Dendritic cell treated with granulocyte-macrophage colony-stimulating factor and Interleukin-4, amounts not matched to agents 40 ng/mL and 50 ng/mL, for 4 days (primary cell): ENCODE data around the gene PMEL.
A peak's percentile ranks its signal among the peaks of the same experiment; 100 is the strongest.

ENCODE experiments used
- H3K27ac Mint-ChIP-seq: one replicate; pipeline ENCODE4 v1.8.0; 2022; ENCODE audit warnings: mild to moderate bottlenecking, mixed read lengths
- H3K27me3 Mint-ChIP-seq: one replicate; pipeline ENCODE4 v1.8.0; 2022; ENCODE audit warnings: mild to moderate bottlenecking, mixed read lengths
- H3K36me3 Mint-ChIP-seq: one replicate; pipeline ENCODE4 v1.8.0; 2022; ENCODE audit warnings: low read depth, mixed read lengths
- H3K4me1 Mint-ChIP-seq: one replicate; pipeline ENCODE4 v1.8.0; 2022; ENCODE audit warnings: low read depth, mixed read lengths
- H3K4me3 Mint-ChIP-seq: one replicate; pipeline ENCODE4 v1.8.0; 2022; ENCODE audit warnings: mild to moderate bottlenecking, moderate library complexity, mixed read lengths
- H3K9me3 Mint-ChIP-seq: one replicate; pipeline ENCODE4 v1.8.0; 2022; ENCODE audit warnings: mixed read lengths
- intact Hi-C: fragments of 100-400 bp; cut with micrococcal nuclease; formaldehyde crosslinking; loops from one replicate; pipeline ENCODE4 v1.15.0; 2022

PMEL gene

DNA sequence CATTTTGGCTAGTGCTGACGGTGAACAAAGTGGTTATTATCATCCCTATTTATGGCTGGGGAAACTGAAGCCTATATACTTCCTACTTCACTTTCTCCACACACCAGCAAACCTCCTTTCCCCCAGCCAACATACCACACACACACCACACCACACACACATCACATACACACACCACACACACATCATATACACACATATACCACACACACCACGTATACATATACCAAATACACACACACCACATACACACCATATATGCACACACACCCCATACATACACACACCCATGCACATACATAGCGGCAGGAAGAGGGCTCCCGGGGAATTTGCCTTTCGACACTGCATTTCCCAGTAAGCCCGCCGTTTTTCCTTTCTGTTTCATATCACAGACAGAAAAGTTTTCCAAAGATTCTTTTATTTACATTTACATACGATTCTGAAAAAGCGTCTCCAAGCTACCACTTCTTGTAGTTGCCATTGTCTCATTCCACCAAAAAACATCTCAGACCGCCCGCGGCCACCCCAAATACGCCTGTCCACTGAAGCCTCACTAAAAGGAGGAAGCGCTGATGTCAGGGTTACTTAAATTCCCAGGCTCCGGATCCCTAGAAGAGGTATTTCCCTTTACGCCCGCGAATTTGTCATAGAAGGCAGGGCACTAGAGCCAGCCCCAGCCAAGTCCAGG, 7.2 kb upstream of the PMEL start:
- Mint-ChIP-seq H3K36me3 (peaks cover 31% of the 10 kb centered on the region), H3K4me1 (peaks cover 30% of the 10 kb centered on the region), H3K4me3 (no peak overlapping the region), H3K27ac (no peak overlapping the region), H3K9me3 (no peaks in the 10 kb centered on the region), H3K27me3 (no peaks in the 10 kb centered on the region)
- intact Hi-C loops, result no loop called here

DNA sequence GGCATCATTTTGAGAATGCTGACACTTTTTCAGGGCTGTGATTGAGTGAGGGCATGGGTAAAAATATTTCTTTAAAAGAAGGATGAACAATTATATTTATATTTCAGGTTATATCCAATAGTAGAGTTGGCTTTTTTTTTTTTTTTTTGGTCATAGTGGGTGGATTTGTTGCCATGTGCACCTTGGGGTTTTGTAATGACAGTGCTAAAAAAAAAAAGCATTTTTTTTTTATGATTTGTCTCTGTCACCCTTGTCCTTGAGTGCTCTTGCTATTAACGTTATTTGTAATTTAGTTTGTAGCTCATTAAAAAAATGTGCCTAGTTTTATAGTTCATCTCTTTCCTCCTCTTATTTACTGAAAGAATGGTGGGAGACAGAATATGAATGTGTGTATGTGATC, 6.6 kb upstream of the PMEL start:
- Mint-ChIP-seq H3K27me3 (no peaks in the 10 kb centered on the region), H3K27ac (no peak overlapping the region), H3K9me3 (no peaks in the 10 kb centered on the region), H3K36me3 (peaks cover 26% of the 10 kb centered on the region), H3K4me3 (no peak overlapping the region), H3K4me1 (peaks cover 30% of the 10 kb centered on the region)
- intact Hi-C loops, result no loop called here

GRCh38 chr12:55972042-55972441, 6.2 kb upstream of the PMEL start:
- Mint-ChIP-seq H3K27me3 (no peaks in the 10 kb centered on the region), H3K36me3 (peaks cover 24% of the 10 kb centered on the region), H3K4me3 (no peak overlapping the region), H3K4me1 (peaks cover 30% of the 10 kb centered on the region), H3K9me3 (no peaks in the 10 kb centered on the region), H3K27ac (no peak overlapping the region)
- intact Hi-C loops, result no loop called here

DNA sequence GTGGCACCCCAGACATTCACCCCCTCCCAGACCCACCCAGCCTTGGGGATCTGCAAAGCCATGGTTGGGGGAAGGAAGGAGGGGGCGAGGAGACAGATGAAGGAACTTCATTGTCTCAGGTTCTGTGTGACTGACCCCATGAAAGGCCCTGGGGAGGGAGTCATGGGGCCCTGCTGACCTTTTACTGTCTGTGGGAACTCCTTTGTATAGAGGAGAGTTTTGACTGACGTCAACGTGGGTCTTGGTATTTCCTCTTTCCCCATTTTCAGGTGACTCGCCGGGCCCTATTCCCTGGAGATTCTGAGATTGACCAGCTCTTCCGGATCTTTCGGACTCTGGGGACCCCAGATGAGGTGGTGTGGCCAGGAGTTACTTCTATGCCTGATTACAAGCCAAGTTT, 4.9 kb upstream of the PMEL start:
- Mint-ChIP-seq H3K9me3 (no peaks in the 10 kb centered on the region), H3K36me3 (peaks cover 23% of the 10 kb centered on the region), H3K27ac (peak overlapping the region; percentile 6), H3K4me3 (no peak overlapping the region), H3K27me3 (no peaks in the 10 kb centered on the region), H3K4me1 (peaks cover 32% of the 10 kb centered on the region)
- intact Hi-C loops, result no loop called here

DNA sequence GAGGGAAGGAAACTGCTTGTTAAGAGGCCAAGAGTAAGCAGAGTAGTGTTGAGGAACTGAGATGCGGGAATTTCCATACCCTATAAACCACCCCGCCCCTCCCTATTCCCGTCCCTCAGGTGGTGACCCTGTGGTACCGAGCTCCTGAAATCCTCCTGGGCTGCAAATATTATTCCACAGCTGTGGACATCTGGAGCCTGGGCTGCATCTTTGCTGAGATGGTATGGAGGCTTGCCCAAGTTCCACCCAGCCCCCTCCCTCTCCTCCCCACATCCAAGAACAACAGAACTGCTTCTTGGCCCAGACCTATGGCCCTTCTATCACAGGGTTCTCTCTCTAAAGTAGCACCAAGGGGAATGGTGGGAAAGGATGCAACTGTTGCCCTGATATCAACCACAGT, 3.5 kb upstream of the PMEL start:
- peaks cover 37% of the 10 kb centered on the region for H3K4me1 Mint-ChIP-seq
- H3K27me3 Mint-ChIP-seq, result no peaks in the 10 kb centered on the region
- H3K9me3 Mint-ChIP-seq, result no peaks in the 10 kb centered on the region
- intact Hi-C loops, result no loop called here
- H3K27ac Mint-ChIP-seq, result no peak overlapping the region
- H3K4me3 Mint-ChIP-seq, result no peak overlapping the region
- H3K36me3 Mint-ChIP-seq, result peaks cover 23% of the 10 kb centered on the region

DNA sequence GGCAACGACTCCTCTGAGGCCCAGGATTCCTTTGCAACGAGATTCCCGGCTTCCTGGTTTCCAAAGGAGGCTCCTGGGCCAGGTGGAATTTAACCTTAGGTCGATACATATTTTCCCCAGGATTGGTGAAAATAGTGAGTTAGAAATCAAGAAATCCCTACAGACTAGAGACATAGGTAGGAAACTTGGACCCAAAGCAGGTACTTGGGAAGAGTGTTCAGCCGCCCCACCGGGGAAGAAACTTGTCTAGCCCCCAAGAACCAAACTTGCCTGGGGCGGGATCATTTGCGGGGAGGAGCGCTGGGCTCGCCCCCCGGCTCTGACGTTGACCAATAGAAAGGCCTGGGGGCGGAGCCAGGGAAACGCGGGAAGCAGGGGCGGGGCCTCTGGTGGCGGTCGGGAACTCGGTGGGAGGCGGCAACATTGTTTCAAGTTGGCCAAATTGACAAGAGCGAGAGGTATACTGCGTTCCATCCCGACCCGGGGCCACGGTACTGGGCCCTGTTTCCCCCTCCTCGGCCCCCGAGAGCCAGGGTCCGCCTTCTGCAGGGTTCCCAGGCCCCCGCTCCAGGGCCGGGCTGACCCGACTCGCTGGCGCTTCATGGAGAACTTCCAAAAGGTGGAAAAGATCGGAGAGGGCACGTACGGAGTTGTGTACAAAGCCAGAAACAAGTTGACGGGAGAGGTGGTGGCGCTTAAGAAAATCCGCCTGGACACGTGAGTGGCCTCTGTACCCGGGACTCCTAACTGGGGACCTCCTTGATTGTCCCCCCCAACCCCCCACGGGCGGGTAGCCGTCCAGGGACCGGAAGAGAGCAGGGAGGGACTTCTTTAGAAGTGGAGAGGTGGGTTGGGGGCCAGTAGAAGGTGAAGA, 803 bp upstream of the PMEL start, which contains the start of gene CDK2:
Gene CDK2, plus strand, starts transcription at position 423 of the 874 bp plus-strand sequence. Its CDS starts 179 bp downstream, at position 602.
- Mint-ChIP-seq H3K9me3 (no peaks in the 10 kb centered on the region), H3K27ac (peak within 1 kb of the TSS; percentile 80), H3K4me1 (peaks cover 37% of the 10 kb centered on the region), H3K4me3 (peak within 1 kb of the TSS; percentile 86), H3K27me3 (no peaks in the 10 kb centered on the region), H3K36me3 (peaks cover 23% of the 10 kb centered on the region)
- intact Hi-C loops, result no loop called here

DNA sequence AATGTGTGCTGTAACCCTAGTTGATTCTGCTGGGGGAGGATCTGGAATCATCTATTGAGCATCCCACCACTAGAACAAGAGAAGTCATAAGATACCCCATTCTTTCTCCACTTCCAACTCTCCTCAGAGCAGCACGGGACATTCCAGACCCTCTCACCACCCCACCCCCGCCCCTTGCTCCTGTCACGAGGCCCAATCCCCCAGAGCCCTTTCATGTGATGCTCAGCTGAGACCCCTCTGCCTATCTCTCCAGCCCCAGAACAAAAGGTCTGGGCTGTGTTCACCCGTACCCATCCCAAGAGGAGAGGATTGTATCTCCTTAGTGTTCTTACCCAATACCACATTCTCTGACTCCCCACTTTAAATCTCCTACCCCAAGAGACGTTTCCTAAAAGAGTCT, 602 bp downstream of the PMEL start:
- Mint-ChIP-seq H3K27me3 (no peaks in the 10 kb centered on the region), H3K27ac (peak overlapping the region; percentile 12), H3K36me3 (peaks cover 10% of the 10 kb centered on the region), H3K4me1 (peaks cover 29% of the 10 kb centered on the region), H3K4me3 (no peak overlapping the region), H3K9me3 (no peaks in the 10 kb centered on the region)
- intact Hi-C loops, result no loop called here

GRCh38 chr12:55963760-55964159, 2.1 kb downstream of the PMEL start:
- Mint-ChIP-seq H3K9me3 (no peaks in the 10 kb centered on the region), H3K27ac (no peak overlapping the region), H3K27me3 (no peaks in the 10 kb centered on the region), H3K36me3 (peaks cover 10% of the 10 kb centered on the region), H3K4me3 (no peak overlapping the region), H3K4me1 (peaks cover 29% of the 10 kb centered on the region)
- intact Hi-C loops, result no loop called here

DNA sequence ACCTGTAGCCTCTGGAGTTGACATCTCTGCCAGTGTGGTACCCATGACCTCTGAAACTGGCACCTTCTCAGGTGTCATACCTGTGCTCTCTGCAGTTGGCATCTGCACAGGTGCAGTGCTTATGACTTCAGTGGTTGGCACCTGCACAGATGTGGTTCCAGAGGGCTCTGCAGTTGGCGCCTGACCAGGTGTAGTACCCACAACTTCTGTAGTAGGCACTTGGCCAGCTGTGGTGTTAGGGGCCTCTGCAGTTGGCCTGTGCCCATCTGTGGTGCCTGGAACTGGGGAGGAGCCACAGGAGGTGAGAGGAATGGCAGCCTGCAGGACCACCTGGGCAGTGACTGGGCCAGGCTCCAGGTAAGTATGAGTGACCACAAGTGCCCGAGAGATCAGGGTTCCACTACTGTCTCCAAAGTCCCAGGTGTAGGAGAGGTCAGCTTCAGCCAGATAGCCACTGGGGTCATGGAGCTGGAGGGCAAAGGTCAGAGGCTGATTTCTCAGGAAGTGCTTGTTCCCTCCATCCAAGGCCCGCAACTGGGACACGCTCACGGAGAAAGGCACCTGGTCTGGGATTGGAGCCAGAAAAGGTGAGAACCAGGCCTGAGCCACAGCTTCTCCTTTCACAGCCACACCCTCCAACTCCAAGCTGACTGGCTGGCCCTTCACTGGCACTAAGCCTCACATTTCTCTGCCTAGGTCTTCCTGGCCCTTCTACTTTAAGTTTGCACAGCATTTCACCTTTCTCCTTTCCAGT, 8.6 kb downstream of the PMEL start:
- no peak overlapping the region for H3K4me3 Mint-ChIP-seq
- intact Hi-C loops, result no loop called here
- H3K9me3 Mint-ChIP-seq, result no peaks in the 10 kb centered on the region
- peaks cover 2% of the 10 kb centered on the region for H3K27me3 Mint-ChIP-seq
- H3K27ac Mint-ChIP-seq, result no peak overlapping the region
- peaks cover 24% of the 10 kb centered on the region for H3K36me3 Mint-ChIP-seq
- peaks cover 11% of the 10 kb centered on the region for H3K4me1 Mint-ChIP-seq

DNA sequence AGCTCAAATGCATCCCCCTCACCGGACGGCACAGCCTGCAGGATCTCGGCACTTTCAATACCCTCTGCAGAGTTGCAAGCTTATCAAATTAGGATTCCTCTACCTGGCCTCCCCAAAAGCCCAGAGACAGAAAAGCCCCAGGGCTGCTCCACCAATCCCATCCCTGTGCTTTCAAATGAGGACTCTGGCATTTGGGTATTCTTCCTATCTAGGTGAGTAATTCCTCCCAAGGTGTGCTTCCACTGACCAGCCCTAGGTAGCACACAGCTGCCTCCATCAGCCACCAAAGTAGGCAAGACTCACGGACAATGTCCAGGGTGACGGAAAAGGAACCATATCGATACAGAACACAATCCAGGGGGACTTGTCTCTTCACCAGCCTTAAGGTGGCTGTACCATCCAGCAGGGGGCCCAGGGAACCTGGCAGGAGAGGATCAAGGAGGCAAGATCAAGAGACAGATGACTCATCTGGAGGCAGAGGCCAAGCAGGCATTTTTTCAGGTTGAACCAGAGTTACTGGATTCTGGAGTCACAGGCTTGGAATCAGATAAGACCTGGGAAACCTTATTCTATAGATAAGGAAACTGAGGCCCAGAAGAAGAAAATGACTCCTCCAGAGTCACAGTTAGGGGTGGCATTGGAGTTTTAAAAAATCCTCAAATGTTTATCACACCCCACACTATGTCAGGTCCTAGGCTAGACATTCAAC, 9.9 kb downstream of the PMEL start:
- Mint-ChIP-seq H3K4me1 (peaks cover 11% of the 10 kb centered on the region), H3K9me3 (no peaks in the 10 kb centered on the region), H3K27ac (no peak overlapping the region), H3K27me3 (peaks cover 2% of the 10 kb centered on the region), H3K4me3 (no peak overlapping the region), H3K36me3 (peaks cover 37% of the 10 kb centered on the region)
- intact Hi-C loops, result no loop called here

- no peak overlapping the region for H3K4me3 Mint-ChIP-seq
- intact Hi-C loops, result no loop called here
- H3K36me3 Mint-ChIP-seq, result peaks cover 38% of the 10 kb centered on the region
- no peak overlapping the region for H3K27ac Mint-ChIP-seq
- H3K9me3 Mint-ChIP-seq, result no peaks in the 10 kb centered on the region
- H3K27me3 Mint-ChIP-seq, result peaks cover 2% of the 10 kb centered on the region
- peaks cover 11% of the 10 kb centered on the region for H3K4me1 Mint-ChIP-seq
Measured at GRCh38 chr12:55955344-55955743, 10.5 kb downstream of the PMEL start.

- peaks cover 85% of the 10 kb centered on the region for H3K36me3 Mint-ChIP-seq
- no peak overlapping the region for H3K4me3 Mint-ChIP-seq
- intact Hi-C loops, result no loop called here
- H3K9me3 Mint-ChIP-seq, result no peaks in the 10 kb centered on the region
- H3K27me3 Mint-ChIP-seq, result no peaks in the 10 kb centered on the region
- no peak overlapping the region for H3K27ac Mint-ChIP-seq
- H3K4me1 Mint-ChIP-seq, result no peaks in the 10 kb centered on the region
Measured at GRCh38 chr12:55946553-55946952, 19.3 kb downstream of the PMEL start.

- Mint-ChIP-seq H3K9me3 (no peaks in the 10 kb centered on the region), H3K36me3 (peaks cover 95% of the 10 kb centered on the region), H3K27ac (no peak overlapping the region), H3K27me3 (no peaks in the 10 kb centered on the region), H3K4me1 (peaks cover 12% of the 10 kb centered on the region), H3K4me3 (no peak overlapping the region)
- intact Hi-C loops, result loop anchor here (5.0 kb wide), 1 partner anchor 125 kb away; the partner anchor contains the start of genes ORMDL2 and SARNP
Measured at GRCh38 chr12:55942577-55943136, 23.2 kb downstream of the PMEL start.
